ENCODE results near the gene MYL2. TPM values are rescaled to one million over a fixed set of nuclear protein-coding genes. Genes with fewer than 3 reads are reported as not detected.

The MYL2 gene
- total RNA-seq, 2 experiments from 2014 or later: not detected

DNA sequence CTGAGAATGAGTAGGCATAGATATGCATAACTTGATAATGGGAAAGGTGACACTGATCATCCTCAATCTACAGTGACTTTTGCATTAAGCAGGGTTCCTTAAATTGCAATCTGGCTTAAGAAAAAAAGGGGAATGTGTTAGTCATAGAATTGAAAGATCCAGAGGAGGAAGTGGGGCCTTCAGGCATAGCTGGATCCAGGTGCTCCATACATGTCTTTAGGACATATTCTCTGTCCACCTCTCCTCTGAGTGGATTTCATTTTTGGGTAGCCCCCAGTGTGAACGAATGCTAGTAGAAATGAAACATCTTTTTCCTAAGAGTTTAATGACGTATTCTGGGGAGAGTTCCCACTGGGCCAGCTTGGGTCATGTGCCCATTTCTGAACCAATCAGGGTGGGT is 46.0 kb downstream of the MYL2 start:
- intact Hi-C loops (cut with micrococcal nuclease): no loop called here
- no peaks in the 10 kb centered on the region for H3K9me3 Mint-ChIP-seq
- ATAC-seq (no peak), DNase-seq (no peak)
- H3K36me3 Mint-ChIP-seq (ENCODE audit: low read depth): no peaks in the 10 kb centered on the region
- ChIA-PET CTCF (interaction anchor here (1.3 kb wide), 1 partner anchor 14 kb away, joined by 7 read pairs; no protein-coding TSS in a partner anchor), POLR2A (no interaction called here)
- peaks cover 8% of the 10 kb centered on the region for H3K27me3 Mint-ChIP-seq
- no peak overlapping the region for H3K27ac Mint-ChIP-seq
- H3K4me1 Mint-ChIP-seq (ENCODE audit: low read depth): no peaks in the 10 kb centered on the region
- TF ChIP-seq, protein P1, sequence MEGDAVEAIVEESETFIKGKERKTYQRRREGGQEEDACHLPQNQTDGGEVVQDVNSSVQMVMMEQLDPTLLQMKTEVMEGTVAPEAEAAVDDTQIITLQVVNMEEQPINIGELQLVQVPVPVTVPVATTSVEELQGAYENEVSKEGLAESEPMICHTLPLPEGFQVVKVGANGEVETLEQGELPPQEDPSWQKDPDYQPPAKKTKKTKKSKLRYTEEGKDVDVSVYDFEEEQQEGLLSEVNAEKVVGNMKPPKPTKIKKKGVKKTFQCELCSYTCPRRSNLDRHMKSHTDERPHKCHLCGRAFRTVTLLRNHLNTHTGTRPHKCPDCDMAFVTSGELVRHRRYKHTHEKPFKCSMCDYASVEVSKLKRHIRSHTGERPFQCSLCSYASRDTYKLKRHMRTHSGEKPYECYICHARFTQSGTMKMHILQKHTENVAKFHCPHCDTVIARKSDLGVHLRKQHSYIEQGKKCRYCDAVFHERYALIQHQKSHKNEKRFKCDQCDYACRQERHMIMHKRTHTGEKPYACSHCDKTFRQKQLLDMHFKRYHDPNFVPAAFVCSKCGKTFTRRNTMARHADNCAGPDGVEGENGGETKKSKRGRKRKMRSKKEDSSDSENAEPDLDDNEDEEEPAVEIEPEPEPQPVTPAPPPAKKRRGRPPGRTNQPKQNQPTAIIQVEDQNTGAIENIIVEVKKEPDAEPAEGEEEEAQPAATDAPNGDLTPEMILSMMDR (IDR thresholded peaks at IDR 0.05): no peak
- H3K4me3 Mint-ChIP-seq: no peak overlapping the region

- H3K27me3 Mint-ChIP-seq: peaks cover 1% of the 10 kb centered on the region
- no peak for ATAC-seq
- intact Hi-C loops (cut with micrococcal nuclease): no loop called here
- no peaks in the 10 kb centered on the region for H3K9me3 Mint-ChIP-seq
- TF ChIP-seq, protein P1 (IDR thresholded peaks at IDR 0.05): no peak
- H3K4me1 Mint-ChIP-seq (ENCODE audit: low read depth): no peaks in the 10 kb centered on the region
- ChIA-PET CTCF (no interaction called here), POLR2A (no interaction called here)
- H3K27ac Mint-ChIP-seq: no peak overlapping the region
- no peaks in the 10 kb centered on the region for H3K36me3 Mint-ChIP-seq (ENCODE audit: low read depth)
- DNase-seq: no peak
- H3K4me3 Mint-ChIP-seq: no peak overlapping the region
These were observed 48.3 kb downstream of the MYL2 start for GRCh38 chr12:110872100-110872499.

GRCh38 chr12:110869803-110870202 is 50.6 kb downstream of the MYL2 start:
- ATAC-seq (no peak), DNase-seq (no peak)
- TF ChIP-seq, protein P1 (IDR thresholded peaks at IDR 0.05): no peak
- CTCF ChIA-PET: interaction anchor here (1.2 kb wide), 1 partner anchor 18 kb away, joined by 3 read pairs; no protein-coding TSS in a partner anchor
- intact Hi-C loops (cut with micrococcal nuclease): no loop called here
- Mint-ChIP-seq H3K4me1 (ENCODE audit: low read depth) (no peaks in the 10 kb centered on the region), H3K9me3 (no peaks in the 10 kb centered on the region), H3K27me3 (peaks cover 1% of the 10 kb centered on the region), H3K36me3 (ENCODE audit: low read depth) (no peaks in the 10 kb centered on the region), H3K27ac (no peak overlapping the region), H3K4me3 (no peak overlapping the region)
- POLR2A ChIA-PET: interaction anchor here (0.6 kb wide), 1 partner anchor 10 kb away, joined by 3 read pairs; no protein-coding TSS in a partner anchor

GRCh38 chr12:110869026-110869425 is 51.4 kb downstream of the MYL2 start:
- Mint-ChIP-seq H3K4me1 (ENCODE audit: low read depth) (no peaks in the 10 kb centered on the region), H3K27ac (no peak overlapping the region), H3K27me3 (peaks cover 1% of the 10 kb centered on the region), H3K36me3 (ENCODE audit: low read depth) (no peaks in the 10 kb centered on the region), H3K4me3 (no peak overlapping the region), H3K9me3 (no peaks in the 10 kb centered on the region)
- TF ChIP-seq, protein P1 (IDR thresholded peaks at IDR 0.05): no peak
- ATAC-seq (no peak), DNase-seq (no peak)
- CTCF ChIA-PET: interaction anchor here (1.2 kb wide), 1 partner anchor 19 kb away, joined by 3 read pairs; no protein-coding TSS in a partner anchor
- intact Hi-C loops (cut with micrococcal nuclease): no loop called here
- POLR2A ChIA-PET: no interaction called here

GRCh38 chr12:110865521-110865920 is 54.9 kb downstream of the MYL2 start:
- ChIA-PET CTCF (interaction anchor here (0.8 kb wide), 1 partner anchor 22 kb away, joined by 3 read pairs; no protein-coding TSS in a partner anchor), POLR2A (no interaction called here)
- no peak overlapping the region for H3K27ac Mint-ChIP-seq
- no peaks in the 10 kb centered on the region for H3K9me3 Mint-ChIP-seq
- no peak overlapping the region for H3K4me3 Mint-ChIP-seq
- H3K36me3 Mint-ChIP-seq (ENCODE audit: low read depth): no peaks in the 10 kb centered on the region
- ATAC-seq (no peak), DNase-seq (no peak)
- intact Hi-C loops (cut with micrococcal nuclease): no loop called here
- TF ChIP-seq, protein P1 (IDR thresholded peaks at IDR 0.05): no peak
- H3K4me1 Mint-ChIP-seq (ENCODE audit: low read depth): peaks cover 6% of the 10 kb centered on the region
- no peaks in the 10 kb centered on the region for H3K27me3 Mint-ChIP-seq
